ENCODE measurements around the gene KCNQ2. TPM values are rescaled to one million over a fixed set of nuclear protein-coding genes. Genes with fewer than 3 reads are reported as not detected.

KCNQ2 gene
- total RNA-seq, 2 donors from 2014 or later = not detected

DNA sequence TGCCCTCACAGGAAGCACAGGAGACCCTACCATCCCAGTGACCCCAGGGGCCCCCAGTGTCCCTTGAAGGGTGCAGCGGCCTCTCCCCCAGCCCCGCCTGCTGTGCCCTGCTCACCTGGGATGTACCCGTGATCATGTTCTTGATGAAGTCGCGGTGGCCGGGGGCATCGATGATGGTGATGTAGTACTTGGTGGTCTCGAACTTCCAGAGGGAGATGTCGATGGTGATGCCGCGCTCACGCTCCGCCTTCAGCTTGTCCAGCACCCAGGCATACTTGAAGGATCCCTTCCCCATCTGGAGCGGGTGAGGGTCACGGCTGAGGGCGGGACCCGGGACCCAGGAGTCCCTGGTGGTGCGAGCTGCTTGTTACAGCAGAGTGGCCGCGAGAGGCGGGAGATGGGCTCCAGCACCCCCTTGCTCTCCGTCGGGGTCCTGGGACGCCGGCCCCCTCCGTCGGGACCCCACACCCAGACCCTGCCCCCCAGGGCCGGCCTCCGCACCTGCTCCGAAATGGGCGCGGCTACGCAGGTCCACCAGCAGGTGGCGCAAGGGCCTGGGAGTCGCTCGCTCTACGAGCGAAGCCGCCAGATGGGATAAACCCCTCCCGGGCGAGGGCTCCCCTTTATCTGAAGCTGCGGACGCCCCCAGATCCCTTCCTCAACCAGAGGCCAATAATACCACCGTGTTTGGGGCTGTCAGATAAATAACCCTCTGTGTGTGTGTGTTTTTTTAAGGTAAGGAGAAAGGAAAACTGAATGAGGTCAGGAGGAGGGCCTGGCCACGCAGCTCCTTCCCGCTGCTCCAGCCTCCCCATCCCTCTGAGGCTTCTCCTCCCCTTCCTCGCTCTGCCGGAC, 23.5 kb upstream of the KCNQ2 start:
- peak overlapping the region; percentile 92 to 97 for H3K27ac ChIP-seq
- no peak for DNase-seq (ENCODE audit: low spot score)
- H3K27me3 ChIP-seq = peaks cover 0 to 13% of the 10 kb centered on the region in 2 donors

DNA sequence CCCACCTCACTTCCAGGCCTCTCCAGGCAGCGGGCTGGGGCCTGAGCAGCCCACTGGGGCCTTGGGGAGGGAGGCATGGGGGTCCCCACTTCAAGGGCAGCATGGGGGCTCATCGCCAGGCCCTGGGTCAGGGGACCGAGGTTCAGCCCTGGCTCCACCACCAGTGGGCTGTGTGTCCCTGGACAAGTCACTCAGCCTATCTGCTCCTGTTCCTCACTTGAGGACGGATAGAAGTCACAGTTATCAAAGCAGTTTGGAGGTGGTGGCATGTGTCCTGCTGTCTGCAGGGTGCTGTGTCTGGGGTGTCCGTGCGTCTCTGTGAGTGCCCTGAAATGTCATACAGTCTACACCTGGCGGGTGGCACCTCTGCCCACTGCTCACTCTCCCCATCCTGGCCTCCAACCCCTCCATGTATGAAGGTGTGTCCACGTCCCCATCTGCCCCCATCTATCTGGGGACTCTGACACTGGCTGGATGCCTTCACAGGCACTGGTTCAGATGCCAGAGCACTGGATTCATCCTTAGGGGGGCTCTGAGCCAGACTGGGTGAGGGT, 22.8 kb upstream of the KCNQ2 start:
- DNase-seq (ENCODE audit: low spot score) = no peak
- H3K36me3 ChIP-seq = peaks cover 47% of the 10 kb centered on the region
- no peaks in the 10 kb centered on the region for H3K9me3 ChIP-seq
- no peak overlapping the region for H3K4me3 ChIP-seq
- peaks cover 0 to 13% of the 10 kb centered on the region in 2 donors for H3K27me3 ChIP-seq
- no peak overlapping the region for H3K27ac ChIP-seq
- peaks cover 0 to 42% of the 10 kb centered on the region in 2 donors for H3K4me1 ChIP-seq
- TF ChIP-seq, protein P1, sequence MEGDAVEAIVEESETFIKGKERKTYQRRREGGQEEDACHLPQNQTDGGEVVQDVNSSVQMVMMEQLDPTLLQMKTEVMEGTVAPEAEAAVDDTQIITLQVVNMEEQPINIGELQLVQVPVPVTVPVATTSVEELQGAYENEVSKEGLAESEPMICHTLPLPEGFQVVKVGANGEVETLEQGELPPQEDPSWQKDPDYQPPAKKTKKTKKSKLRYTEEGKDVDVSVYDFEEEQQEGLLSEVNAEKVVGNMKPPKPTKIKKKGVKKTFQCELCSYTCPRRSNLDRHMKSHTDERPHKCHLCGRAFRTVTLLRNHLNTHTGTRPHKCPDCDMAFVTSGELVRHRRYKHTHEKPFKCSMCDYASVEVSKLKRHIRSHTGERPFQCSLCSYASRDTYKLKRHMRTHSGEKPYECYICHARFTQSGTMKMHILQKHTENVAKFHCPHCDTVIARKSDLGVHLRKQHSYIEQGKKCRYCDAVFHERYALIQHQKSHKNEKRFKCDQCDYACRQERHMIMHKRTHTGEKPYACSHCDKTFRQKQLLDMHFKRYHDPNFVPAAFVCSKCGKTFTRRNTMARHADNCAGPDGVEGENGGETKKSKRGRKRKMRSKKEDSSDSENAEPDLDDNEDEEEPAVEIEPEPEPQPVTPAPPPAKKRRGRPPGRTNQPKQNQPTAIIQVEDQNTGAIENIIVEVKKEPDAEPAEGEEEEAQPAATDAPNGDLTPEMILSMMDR (IDR thresholded peaks at IDR 0.05) = no peak

More for the DNA sequence above, 23.5 kb upstream of the KCNQ2 start:
- peaks cover 40% of the 10 kb centered on the region for H3K36me3 ChIP-seq
- H3K9me3 ChIP-seq = no peaks in the 10 kb centered on the region
- TF ChIP-seq, protein P1 (IDR thresholded peaks at IDR 0.05) = peak; percentile 88 to 99
- H3K4me3 ChIP-seq = peak overlapping the region; percentile 56 to 60
- peaks cover 0 to 48% of the 10 kb centered on the region in 2 donors for H3K4me1 ChIP-seq

DNA sequence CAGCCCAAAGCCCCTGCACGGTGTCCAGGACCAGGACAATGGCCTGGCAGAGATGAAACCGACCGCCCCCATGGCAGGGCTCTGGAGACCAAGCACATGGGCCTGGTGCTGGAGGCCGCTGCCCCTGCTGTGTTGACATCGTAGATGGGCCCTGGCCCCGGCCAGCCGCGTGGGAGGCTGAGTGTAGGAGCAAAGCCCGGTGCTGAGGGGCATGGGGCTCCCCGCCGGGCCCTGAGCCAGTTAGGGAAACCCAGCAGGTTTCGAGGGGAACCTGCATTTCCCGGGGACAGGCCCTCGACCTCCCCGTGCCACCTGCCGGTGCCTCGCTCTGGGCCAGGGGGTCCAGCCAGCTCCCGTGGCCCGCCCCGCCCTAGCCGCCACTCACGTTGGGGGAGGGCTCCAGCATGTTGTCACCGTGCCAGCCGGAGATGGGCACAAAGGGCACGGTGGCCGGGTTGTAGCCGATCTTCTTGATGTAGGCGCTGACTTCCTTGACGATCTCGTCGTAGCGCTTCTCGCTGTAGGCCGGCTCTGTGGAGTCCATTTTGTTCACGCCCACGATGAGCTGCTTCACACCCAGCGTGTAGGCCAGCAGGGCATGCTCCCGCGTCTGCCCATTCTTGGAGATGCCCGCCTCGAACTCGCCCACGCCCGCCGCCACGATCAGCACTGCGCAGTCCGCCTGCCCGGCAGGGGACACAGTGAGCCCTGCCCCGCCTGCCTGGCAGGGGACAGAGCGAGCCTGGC, 22.1 kb upstream of the KCNQ2 start:
- TF ChIP-seq, protein P1 (IDR thresholded peaks at IDR 0.05) = no peak
- no peak overlapping the region for H3K27ac ChIP-seq
- peaks cover 53% of the 10 kb centered on the region for H3K36me3 ChIP-seq

DNA sequence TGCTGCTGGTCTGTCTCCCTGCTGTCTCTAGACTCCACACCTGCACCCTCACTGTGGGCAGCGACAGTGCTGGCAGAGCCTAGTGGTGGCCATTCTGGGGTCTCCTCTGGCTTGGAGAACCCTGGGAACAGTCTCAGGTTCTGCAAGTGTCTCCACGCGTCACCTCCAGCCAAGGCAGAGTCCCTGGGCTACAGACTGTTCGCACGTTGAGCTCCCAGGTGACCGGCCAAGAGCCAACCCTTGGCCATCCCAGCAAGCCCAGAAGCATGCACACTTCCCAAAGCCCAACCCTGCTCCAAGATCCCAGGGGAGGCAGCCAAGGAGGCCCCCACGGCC, 21.6 kb upstream of the KCNQ2 start:
- Histone ChIP-seq H3K4me3 (no peak overlapping the region), H3K4me1 (peaks cover 0 to 30% of the 10 kb centered on the region in 2 donors), H3K27me3 (peaks cover 0 to 8% of the 10 kb centered on the region in 2 donors), H3K27ac (no peak overlapping the region), H3K36me3 (peaks cover 55% of the 10 kb centered on the region), H3K9me3 (no peaks in the 10 kb centered on the region)
- DNase-seq (ENCODE audit: low spot score) = no peak
- TF ChIP-seq, protein P1 (IDR thresholded peaks at IDR 0.05) = no peak

More for the DNA sequence above, 22.1 kb upstream of the KCNQ2 start:
- no peak for DNase-seq (ENCODE audit: low spot score)
- Histone ChIP-seq H3K4me3 (no peak overlapping the region), H3K4me1 (peaks cover 0 to 35% of the 10 kb centered on the region in 2 donors), H3K9me3 (no peaks in the 10 kb centered on the region), H3K27me3 (peaks cover 0 to 8% of the 10 kb centered on the region in 2 donors)

DNA sequence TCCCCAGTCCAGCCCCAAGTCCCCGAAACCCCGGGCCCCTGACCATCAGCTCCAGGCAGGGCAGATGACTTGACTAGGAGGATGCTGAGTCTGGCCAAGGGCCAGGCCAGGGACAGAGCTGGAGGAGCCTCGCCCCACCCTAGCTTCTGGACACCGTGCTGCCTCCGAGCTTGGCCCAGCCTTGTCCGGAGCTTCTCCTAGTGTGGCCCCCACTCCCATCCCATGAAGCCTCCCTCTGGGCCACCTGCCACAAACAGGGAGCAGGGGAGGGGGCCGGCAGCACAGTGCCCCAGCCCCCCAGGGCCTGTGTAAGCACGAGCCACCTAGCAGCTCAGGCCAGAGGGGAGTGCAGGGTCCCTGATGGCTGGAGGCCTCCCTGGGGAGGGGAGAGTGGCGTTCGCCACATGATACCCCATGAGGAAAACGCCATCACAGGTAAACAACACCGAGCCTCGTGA, 21.1 kb upstream of the KCNQ2 start:
- no peak overlapping the region for H3K4me3 ChIP-seq
- H3K27ac ChIP-seq = no peak overlapping the region
- H3K27me3 ChIP-seq = peaks cover 0 to 8% of the 10 kb centered on the region in 2 donors
- H3K36me3 ChIP-seq = peaks cover 55% of the 10 kb centered on the region
- TF ChIP-seq, protein P1 (IDR thresholded peaks at IDR 0.05) = no peak
- no peaks in the 10 kb centered on the region for H3K9me3 ChIP-seq
- DNase-seq (ENCODE audit: low spot score) = no peak
- H3K4me1 ChIP-seq = peaks cover 0 to 34% of the 10 kb centered on the region in 2 donors

All from right atrium auricular region (tissue), 2 donors.